RKO (cell line): Measurements from ENCODE around the gene MAP3K20.
"Not testable (repeated sequence)": the region's sequence is repeated elsewhere in the genome, so short reads cannot be mapped to it uniquely, and the experiment has no call there.

Source experiments
- DNase-seq: peaks from one replicate; pipeline ENCODE4 v3.0.0-alpha.2; 2016; ENCODE audit warnings: low spot score

MAP3K20 gene

DNA sequence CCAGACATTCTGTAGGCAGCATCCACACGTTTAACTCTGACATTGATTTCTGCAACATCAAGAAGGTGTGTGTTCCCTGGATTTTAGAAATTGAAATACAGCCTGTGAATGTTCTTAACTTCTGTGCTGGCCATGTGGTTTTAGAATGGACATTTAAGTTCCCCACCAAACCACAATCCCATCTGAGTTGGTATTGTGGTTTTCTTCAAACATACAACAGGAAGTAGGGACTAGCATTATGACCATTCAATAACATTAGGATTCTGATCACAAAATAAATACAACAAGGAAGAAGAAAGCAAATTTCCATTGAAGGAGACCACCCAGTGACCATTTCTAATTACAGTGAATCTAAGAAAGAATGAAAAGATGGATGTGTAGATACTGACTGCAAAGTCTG is 51.2 kb downstream of the MAP3K20 start:
- DNase-seq: no peak

DNA sequence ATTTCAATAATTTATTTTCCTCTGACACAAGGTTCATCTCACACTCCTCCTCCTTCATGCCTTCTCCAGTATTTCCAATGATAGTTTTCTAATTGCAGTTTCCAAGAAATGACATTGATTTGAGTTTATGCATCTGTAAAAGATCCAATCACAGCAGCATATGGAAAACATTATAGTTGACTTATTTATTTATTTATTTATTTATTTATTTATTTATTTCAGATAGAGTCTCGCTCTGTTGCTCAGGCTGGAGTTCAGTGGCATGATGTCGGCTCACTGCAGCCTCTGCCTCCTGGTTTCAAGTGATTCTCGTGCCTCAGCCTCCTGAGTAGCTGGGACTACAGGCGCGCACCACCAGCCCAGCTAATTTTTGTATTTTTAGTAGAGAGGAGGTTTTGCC is 52.5 kb downstream of the MAP3K20 start:
- not testable (repeated sequence) for DNase-seq

DNA sequence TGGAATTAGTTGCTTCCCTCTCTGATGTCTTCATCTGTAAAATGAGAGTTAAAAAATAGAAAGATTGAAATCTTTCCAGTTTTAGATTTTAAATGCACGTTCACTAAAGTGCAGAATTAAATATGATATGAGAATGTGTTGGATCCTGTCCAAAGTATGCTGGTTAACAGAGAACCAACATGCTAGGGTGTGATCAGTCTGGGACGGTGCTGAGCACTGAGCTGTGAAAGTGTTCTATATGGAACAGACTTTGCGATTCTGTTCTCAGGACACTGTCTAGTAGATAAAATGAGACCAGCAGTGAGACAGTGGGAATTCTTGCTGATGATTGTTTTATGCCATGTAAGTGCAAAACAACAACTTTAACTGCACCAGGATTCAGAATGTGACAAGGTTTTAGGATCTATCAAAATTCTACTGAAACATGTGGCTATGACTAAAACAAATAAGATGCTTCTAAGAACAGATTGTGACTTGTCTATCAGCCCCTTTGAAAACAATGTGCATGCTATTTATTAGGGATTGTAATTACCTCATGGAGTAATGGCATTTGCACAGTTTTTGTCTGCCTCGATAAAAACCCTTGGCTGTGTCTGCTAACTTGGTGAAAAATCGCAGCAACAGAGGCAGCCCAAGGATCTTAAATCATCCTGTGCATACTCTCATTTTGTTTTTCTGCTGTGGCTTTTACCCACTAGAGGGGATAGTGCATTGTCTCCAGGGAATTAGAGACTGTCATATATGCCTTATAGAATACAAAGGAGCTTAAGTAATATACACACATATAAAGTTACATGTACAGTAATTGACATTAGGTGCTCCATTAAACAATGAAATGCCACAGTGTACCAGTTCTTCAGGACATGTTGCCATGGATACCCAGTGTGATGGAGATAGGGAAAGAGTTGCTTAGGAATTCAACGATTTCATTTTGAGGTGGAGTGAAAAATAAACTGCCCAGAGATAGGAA is 55.1 kb downstream of the MAP3K20 start:
- no peak for DNase-seq

DNA sequence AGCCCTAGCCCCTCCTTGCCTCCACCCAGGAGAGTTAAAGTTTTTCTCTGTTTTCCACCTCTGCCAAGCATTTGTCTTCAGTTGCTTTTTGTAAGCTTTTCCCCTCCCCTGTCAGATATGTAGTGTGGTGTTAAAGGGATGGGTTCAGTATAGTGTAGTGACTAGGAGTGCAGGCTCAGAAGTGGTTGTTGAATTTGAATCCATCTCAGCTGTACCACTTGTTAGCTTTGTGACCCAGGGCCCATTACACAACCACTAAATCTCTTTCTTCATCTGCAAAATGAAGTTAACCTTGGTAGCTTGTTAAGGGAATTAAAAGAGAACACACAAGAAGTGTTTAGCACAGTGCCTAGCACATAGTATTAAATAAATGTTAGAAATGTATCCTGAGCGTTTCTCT is 56.9 kb downstream of the MAP3K20 start:
- DNase-seq: no peak

DNA sequence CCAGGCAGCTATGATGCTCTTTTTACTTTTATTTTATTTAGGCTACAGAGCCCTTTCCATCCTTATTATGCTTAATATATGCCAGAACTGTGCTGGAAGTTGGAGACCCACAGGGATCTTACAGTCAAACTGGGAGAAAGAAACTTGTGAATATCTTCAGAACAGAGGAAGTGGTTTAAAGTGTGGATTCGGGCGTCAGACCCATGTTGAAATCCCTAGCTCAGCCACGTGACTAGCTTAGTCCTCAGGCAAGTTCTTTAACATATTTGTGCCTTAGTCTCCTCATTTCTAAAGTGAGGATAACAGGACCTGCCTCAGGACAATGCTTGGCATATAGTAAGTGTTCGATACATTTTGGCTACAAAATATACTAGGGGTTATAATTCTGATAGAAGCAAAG is 59.1 kb downstream of the MAP3K20 start:
- no peak for DNase-seq

DNA sequence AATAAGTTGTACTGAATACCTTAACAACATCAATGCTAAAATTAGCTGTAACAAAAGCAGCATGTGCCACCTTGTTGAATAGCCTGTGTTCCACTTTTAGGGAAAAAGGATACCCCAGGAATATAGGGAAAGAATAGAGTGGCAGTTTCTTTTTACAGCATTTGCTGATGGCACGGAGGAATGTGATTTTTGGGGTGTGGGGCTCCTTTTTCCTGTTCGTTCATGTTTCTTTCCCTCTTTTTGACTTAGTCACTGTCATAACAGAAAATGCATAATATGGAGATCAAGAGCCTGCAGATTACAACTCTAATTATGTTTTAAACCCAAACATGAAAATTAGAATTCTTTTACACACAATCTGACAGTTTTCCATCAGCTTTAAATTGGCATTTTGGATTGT is 60.4 kb downstream of the MAP3K20 start:
- DNase-seq: no peak

DNA sequence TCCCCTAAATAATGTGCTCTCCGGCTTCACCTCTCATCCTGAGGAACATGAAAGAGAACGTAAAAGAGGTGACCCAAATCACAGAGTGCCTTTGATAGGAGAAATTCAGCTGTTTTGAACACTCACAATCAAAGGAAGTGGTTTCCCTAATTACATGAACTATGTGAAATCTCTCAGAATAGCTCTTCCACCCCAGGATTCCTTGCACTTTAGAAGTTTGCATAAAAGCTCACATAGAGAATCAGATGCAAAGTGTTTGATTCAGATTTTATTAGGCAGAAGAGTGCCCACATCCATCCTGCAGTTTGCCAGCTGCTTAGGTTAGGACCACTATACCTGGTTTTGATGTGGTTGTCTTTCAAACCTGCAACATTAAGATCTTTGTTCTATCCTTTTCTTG is 61.0 kb downstream of the MAP3K20 start:
- DNase-seq: no peak

DNA sequence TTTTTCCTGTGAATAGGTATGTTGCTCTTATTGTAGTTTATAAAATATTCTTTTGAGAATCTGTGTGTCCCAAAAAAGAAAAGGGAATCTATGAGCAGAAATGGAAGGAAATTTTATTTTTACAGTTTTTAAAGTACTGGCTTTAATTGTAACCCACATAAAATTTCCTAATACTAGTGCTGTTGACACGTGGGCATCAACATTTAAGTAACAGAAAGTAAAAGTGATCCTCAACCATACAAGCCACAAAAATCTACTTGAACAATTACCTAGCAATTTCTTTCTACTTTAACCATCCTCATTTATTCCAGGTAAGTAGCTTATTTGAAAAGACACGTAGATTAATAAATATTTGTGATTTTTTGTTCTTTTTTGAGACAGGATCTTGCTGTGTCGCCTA is 62.0 kb downstream of the MAP3K20 start:
- no peak for DNase-seq

DNA sequence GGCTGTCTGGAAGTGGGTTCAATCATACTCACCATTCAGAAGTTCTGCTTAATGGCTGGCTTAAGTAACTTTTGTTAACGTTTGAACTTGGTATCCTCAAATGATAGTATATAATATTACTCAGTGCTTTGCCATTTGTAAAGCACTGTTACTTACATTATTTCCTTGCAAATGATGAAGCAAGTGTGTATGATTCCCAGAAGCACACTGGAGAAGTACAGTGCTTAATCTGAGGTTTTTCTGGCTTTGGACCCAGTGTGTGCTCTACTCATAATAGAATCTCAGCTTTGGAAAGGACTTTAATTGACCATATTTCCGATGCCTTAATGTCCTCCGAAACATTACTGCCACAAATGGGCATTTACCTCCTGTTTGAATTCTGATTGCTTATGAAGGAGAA is 63.3 kb downstream of the MAP3K20 start:
- DNase-seq: no peak

DNA sequence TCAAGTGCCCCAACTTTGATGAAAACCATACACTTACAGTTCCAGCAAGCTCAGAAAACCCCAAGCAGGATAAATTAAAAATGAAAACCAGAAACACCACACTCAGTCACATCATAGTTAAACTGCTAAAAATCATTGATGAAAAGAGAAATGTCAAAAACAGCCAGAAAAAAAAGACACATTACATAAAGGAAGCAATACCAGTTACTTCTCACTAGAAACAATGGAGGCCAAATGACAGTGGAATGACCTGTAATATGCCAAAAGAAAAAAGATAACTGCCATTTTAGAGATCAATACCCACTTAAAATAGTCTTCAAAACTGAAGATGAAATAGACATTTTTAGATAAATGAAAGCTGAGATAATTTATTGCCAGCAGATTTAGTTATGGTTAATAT is 66.0 kb downstream of the MAP3K20 start:
- no peak for DNase-seq

DNA sequence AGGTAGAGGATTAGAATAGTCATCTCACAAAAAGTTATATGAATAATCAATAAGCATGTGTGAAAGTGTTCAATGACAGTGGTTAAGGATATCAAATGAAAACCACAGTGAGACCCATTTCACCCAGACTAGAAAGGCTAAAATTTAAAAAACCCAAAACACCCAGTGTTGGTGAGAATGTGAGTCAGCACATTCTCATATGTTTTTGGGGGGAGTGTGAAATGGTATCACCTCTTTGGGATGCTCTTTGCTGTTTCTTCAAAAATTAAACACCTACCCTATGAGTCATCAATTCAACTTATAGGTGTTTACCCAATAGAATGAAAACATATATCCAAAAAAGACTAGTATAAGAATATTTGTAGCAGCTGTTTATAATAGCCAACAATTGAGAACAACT is 69.8 kb downstream of the MAP3K20 start:
- DNase-seq: no peak

DNA sequence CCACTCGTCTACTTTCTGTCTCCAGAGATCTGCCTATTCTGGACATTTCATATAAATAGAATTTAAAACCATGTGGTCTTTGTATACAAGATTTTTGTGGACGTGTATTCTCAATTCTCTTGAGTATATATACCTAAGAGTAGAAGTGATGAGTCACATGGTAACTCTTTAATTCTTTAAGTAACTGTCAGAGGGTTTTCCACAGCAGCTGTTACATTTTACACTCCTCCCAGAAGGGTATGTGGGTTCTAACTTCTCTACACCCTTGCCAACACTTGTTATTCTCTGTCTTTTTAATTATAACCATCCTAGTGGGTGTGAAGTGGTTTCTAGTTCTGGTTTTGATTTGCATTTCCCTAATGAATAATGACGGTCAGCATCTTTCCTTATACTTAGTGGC is 70.9 kb downstream of the MAP3K20 start:
- no peak for DNase-seq

DNA sequence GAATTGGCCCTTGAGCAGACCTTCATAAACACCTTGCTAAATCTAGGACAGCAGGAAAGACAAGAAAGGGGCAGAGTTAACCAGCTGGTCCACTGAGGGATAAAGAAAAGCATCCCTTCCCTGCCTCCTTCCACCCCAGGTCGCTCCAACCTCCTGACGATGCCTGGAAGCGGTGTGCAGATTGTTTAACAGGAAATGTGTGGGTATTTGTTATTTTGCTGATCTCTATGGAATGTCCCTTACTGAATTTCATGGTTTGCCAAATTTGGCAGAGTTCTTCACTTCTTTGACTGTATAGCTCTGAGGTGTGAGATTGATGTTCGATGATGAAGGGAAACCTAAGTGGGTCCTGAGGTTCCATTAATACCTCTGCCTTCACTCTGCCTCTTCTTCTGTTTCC is 72.9 kb downstream of the MAP3K20 start:
- DNase-seq: no peak

DNA sequence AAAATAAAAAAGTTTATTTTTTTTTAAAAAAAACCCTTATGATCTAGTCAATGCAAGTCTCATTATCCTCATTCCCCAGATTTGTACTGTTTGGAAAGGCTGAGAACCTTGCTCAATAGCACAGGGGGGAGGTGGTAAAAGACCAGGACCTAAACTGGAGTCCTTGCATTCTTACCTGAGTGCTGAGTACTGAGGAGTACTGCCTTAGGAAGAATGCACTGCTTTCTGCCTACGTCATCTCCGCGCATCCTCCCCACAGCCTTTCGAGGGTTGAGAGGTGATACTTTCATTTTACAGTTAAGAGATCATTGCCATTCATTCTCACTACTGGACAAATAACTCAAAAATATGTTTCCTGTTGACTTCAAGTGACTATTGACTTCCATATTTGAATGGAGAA is 73.8 kb downstream of the MAP3K20 start:
- no peak for DNase-seq

DNA sequence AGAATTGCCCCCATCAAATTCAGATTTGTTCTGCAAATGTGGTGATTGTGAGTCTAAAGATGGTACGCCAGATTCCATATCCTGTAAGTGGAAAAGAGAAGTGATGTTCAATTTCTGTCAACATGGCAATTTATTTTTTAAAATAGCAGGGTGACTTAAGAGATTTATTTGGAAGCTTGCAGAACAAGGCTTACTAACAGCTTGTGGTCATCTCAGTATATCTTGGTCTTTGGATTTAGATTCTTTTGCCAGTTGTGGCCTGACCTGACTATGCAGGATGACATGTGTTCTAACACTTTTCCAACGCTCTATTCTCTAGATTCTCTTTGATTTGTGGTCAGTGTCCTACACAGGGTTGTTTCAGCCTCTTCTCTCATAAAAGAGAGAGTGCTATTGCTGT is 74.4 kb downstream of the MAP3K20 start:
- no peak for DNase-seq

DNA sequence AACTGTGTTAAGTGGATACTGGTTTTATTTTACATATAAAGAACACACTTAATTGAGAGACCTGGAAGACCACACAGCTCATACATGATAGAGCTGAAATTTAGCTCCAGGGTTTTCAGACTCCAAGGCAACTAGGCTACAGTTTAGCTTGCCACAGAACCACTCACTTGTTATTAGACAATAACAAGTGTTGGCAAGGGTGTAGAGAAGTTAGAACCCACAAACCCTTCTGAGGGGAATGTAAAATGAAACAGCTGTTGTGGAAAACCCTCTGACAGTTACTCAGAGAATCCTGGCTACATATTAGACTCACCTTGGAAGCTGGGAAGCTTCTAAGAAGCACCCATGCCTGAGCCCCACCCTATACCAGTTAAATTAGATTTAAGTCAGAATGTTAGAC is 75.3 kb downstream of the MAP3K20 start:
- DNase-seq: no peak

DNA sequence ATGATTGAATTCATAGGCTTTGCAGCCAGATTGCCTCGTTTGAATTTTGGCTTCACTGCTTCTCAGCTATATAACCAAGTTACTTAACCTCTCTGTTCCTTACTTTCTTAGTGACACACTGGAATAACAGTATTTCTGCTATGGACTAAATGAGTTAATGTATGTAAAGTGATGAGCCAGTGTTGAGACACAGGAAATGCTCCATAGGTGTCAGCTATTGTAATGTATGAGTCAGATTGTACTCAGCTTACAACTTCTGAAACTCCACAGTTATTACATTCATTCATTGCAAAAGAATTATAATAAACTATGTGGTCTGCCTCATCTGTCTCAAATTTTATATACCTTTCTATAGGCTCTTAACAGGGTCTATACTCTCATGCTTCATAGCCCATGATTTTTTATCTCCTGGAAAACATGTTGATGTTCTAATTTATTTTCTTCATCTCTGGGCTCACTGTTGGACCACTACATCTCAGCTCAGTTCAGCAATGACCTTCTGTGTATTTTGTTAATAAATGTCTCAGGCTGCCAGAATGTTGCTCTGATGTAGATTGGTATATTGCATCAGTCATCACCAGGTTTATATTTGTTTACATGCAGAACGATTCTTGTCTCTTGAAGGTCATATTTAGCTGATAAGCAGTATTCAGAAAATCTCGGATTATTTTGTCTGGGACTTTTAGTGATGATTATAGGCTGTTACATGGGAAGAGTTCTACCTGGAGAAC is 76.2 kb downstream of the MAP3K20 start:
- DNase-seq: peak; percentile 93

DNA sequence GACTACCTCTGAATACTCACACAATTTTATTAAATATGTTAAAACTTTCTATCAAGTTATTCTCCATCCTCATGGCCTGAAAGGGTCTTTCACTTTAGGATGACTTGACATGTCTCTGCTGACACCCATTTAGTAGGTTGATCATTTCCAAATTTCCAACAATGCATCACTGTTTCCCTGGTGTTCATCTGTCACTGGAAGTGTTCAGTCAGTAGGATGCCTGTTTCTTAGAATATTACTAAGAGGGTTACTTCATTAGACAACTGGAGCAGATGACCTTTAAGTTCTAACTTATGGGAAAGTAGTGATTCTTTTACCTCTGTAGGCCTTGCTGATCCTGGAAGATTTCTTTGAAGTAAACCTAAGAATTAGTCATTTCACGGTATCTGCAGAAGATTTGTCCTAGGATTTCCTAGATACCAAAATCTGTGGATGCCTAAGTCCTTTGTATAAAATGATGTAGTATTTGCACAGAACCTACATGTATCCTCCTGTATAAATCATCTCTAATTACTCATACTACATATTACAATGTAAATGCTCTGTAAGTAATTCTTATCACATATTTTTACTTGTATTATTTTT is 77.7 kb downstream of the MAP3K20 start:
- DNase-seq: no peak

DNA sequence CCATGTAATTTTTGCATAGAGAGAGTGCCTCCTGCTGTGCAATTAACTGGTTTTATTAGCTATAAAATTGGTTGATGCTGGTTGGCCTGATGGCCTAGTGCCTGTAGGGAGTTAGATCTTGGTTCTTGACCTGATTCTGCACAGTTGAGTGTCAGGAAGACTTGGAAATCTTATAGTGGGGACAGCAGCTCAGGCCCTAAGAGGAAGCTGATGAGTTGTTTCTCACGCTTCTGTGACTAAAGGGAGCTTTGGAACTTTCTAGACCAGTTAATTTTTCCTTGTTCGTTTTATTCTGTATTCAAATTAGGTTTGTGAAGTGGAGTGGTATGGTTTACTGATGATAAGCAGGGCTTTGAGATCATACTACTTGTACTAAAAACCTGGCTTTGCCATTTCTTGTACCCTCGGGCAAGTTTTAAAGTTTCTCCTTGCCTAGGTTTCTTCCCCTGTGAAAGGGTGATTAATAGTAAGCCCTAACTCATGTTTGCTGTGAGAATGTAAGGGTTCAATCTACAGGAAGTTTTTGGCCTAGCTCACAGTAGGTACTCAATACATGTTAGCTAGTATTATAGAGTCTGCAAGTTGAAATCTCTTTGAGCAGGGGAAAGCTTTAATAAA is 82.1 kb downstream of the MAP3K20 start:
- DNase-seq: no peak

DNA sequence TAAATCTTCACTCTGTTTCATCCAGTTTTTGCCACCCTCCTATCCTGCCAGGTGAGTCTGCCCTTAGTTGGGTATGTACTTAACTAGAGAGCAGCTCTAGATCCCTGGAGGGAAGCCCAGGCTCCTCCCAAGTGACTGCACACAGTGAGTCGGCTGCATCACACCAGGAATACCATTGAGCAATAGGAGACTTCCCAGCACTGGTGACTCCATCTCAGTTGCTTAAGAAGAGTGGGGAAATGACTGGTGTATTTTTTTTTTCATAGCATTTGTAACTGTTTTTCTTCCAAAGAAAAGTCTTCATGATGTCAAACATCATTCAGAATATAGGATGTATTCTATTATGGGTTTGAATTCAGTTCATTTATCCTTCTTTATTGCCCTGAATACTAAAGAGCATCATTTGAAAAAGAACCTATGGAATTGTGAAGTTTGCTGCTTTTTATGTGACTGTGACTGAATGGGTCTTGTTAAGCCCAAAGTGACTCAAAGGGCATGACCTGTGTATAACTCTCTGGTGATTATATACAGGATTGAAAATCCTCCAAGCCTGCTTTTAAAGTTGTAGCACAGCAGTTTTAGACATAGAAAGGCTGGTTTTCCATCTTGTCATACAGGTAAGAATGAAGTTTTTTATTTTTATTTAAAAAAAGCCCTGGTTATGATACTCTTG is 84.3 kb downstream of the MAP3K20 start:
- DNase-seq: peak; percentile 87

DNA sequence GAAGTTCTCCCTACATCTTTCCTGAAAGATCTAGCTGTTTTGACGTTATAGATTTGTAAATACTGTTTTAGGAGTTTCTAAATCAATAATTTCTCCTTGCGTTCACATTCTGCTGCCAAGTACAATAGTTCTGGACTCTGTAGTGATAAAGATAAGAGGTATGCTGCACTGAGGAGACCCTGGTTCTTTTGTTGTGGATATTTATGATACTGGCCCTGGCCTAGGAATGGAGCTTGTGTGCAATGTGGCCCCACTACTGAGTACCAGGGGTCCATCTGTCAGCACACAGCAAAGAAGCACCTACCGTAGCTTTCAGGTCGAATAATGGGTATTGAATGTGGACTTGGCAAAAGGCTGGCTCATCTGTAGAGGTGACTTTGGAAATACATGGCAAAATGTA is 85.0 kb downstream of the MAP3K20 start:
- no peak for DNase-seq

DNA sequence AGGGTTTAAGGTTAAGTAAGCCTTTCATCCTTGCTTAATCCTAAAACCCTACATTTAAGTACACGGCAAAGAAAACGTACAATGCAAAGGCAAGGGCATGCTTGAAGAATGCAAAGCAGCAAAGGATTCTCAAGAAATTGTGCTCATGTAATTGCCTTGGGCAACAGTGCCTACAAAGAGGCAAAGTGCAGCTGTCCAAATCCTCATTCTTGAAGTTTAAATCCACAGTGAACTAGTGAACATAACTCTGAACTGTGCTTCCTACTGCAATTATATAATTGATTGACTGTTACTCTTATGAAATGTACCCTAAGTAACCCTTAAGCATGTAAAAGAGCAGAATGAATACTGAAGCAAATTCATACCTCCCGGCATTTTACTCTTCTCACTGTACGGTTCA is 85.4 kb downstream of the MAP3K20 start:
- DNase-seq: no peak
